MCF 10A (cell line): Measurements from ENCODE around the gene ARL8B. TPM values are rescaled to one million over a fixed set of nuclear protein-coding genes. Genes with fewer than 3 reads are reported as not detected.

ENCODE experiments used
- BruUV-seq: library from RNA; stranded (reverse); fragments of 400-500 nt; replicated peaks from 2 replicates; lab custom pipeline; 2021; lab: Mats Ljungman, UMichigan
- CTCF ChIA-PET: fragments of 300-600 bp; sonication (Branson Sonifier 250); formaldehyde crosslinking; extraction: SDS; loops from one replicate; lab custom pipeline; 2021; ENCODE audit warnings: antibody characterized with exemption, inconsistent platforms; lab: Yijun Ruan, JAX
- POLR2A ChIA-PET: fragments of 300-600, 350-650 bp; sonication (Branson Sonifier 250); formaldehyde crosslinking; extraction: SDS; loops from one replicate; lab custom pipeline; 2020; ENCODE audit warnings: antibody characterized with exemption, inconsistent platforms; lab: Yijun Ruan, JAX
- DNase-seq: peaks from one replicate; pipeline ENCODE4 v3.0.0-alpha.2; 2018; ENCODE audit not compliant: unreplicated experiment
- H3K27ac Mint-ChIP-seq: one replicate; pipeline ENCODE4 v1.8.0; 2022; ENCODE audit warnings: mild to moderate bottlenecking, low read depth, mixed read lengths; ENCODE audit not compliant: unreplicated experiment
- H3K27me3 Mint-ChIP-seq: one replicate; pipeline ENCODE4 v1.8.0; 2022; ENCODE audit warnings: mixed read lengths; ENCODE audit not compliant: insufficient read depth, unreplicated experiment
- H3K36me3 Mint-ChIP-seq: one replicate; pipeline ENCODE4 v1.8.0; 2022; ENCODE audit warnings: mild to moderate bottlenecking, moderate library complexity, mixed read lengths; ENCODE audit not compliant: insufficient read depth, unreplicated experiment
- H3K4me1 Mint-ChIP-seq: one replicate; pipeline ENCODE4 v1.8.0; 2022; ENCODE audit warnings: mixed read lengths; ENCODE audit not compliant: insufficient read depth, unreplicated experiment
- H3K4me3 Mint-ChIP-seq: one replicate; pipeline ENCODE4 v1.8.0; 2022; ENCODE audit warnings: mild to moderate bottlenecking, moderate library complexity, mixed read lengths; ENCODE audit not compliant: unreplicated experiment
- H3K9me3 Mint-ChIP-seq: one replicate; pipeline ENCODE4 v1.8.0; 2022; ENCODE audit warnings: mixed read lengths; ENCODE audit not compliant: unreplicated experiment
- CTCF ChIP-seq: fragments of 200-600 bp; IDR thresholded peaks from one replicate; pipeline ENCODE4 v1.8.0; 2022; ENCODE audit warnings: antibody characterized with exemption, mild to moderate bottlenecking; ENCODE audit not compliant: unreplicated experiment
- intact Hi-C: fragments of 100-400 bp; cut with micrococcal nuclease; formaldehyde crosslinking; loops from 2 replicates; pipeline ENCODE4 v1.14.1; 2022
- total RNA-seq: library from RNA; stranded (reverse); gene quantifications from 2 replicates; pipeline ENCODE4 v1.2.3, GENCODE V29; 2022

The ARL8B gene
- total RNA-seq, 1 experiment from 2014 or later, result 53.6 TPM

GRCh38 chr3:5205165-5205941 is 83.3 kb downstream of the ARL8B start:
- intact Hi-C loops, result no loop called here
- H3K27me3 Mint-ChIP-seq, result no peaks in the 10 kb centered on the region

GRCh38 chr3:5210926-5211325 is 88.8 kb downstream of the ARL8B start:
- H3K9me3 Mint-ChIP-seq, result no peaks in the 10 kb centered on the region
- H3K36me3 Mint-ChIP-seq, result peaks cover 92% of the 10 kb centered on the region
- ChIA-PET CTCF (no interaction called here), POLR2A (no interaction called here)
- H3K4me1 Mint-ChIP-seq, result no peaks in the 10 kb centered on the region
- no peaks in the 10 kb centered on the region for H3K27me3 Mint-ChIP-seq
- no peak overlapping the region for H3K4me3 Mint-ChIP-seq
- intact Hi-C loops, result no loop called here
- peak overlapping the region; percentile 68 for H3K27ac Mint-ChIP-seq
- no TSS peak for BruUV-seq
- no peak for DNase-seq
- no peak for TF ChIP-seq CTCF

More at GRCh38 chr3:5205165-5205941, 83.3 kb downstream of the ARL8B start:
- peaks cover 8% of the 10 kb centered on the region for H3K4me1 Mint-ChIP-seq
- no peak for DNase-seq
- H3K9me3 Mint-ChIP-seq, result no peaks in the 10 kb centered on the region
- BruUV-seq, result no TSS peak
- no peak overlapping the region for H3K4me3 Mint-ChIP-seq
- peaks cover 95% of the 10 kb centered on the region for H3K36me3 Mint-ChIP-seq
- TF ChIP-seq CTCF, result no peak
- POLR2A ChIA-PET, result interaction anchor here (0.6 to 2.1 kb wide), 2 partner anchors 8 to 1737 kb away, joined by 3 to 8 read pairs; no protein-coding TSS in a partner anchor
- CTCF ChIA-PET, result no interaction called here
- no peak overlapping the region for H3K27ac Mint-ChIP-seq

GRCh38 chr3:5212628-5213573 is 90.8 kb downstream of the ARL8B start:
- no peaks in the 10 kb centered on the region for H3K9me3 Mint-ChIP-seq
- peak overlapping the region; percentile 81 for H3K27ac Mint-ChIP-seq
- H3K27me3 Mint-ChIP-seq, result no peaks in the 10 kb centered on the region
- DNase-seq, result no peak
- H3K36me3 Mint-ChIP-seq, result peaks cover 91% of the 10 kb centered on the region
- H3K4me3 Mint-ChIP-seq, result no peak overlapping the region
- intact Hi-C loops, result no loop called here
- no peak for TF ChIP-seq CTCF
- POLR2A ChIA-PET, result no interaction called here
- no TSS peak for BruUV-seq
- CTCF ChIA-PET, result interaction anchor here (1.3 kb wide), 1 partner anchor 88 kb away, joined by 3 read pairs; no protein-coding TSS in a partner anchor
- no peaks in the 10 kb centered on the region for H3K4me1 Mint-ChIP-seq

- Mint-ChIP-seq H3K4me1 (no peaks in the 10 kb centered on the region), H3K36me3 (peaks cover 91% of the 10 kb centered on the region), H3K27ac (no peak overlapping the region), H3K9me3 (no peaks in the 10 kb centered on the region), H3K4me3 (no peak overlapping the region), H3K27me3 (no peaks in the 10 kb centered on the region)
- BruUV-seq, result no TSS peak
- no peak for TF ChIP-seq CTCF
- ChIA-PET CTCF (interaction anchor here (1.3 kb wide), 1 partner anchor 89 kb away, joined by 3 read pairs; no protein-coding TSS in a partner anchor), POLR2A (no interaction called here)
- no peak for DNase-seq
- intact Hi-C loops, result no loop called here
These were observed 91.5 kb downstream of the ARL8B start for GRCh38 chr3:5213574-5213966.
